22Rv1 (cell line): ENCODE data around the gene VWA5A.
A peak's percentile ranks its signal among the peaks of the same experiment; 100 is the strongest.

Source experiments
- H3K27ac ChIP-seq: fragments of 450-650 bp; 2 replicates; pipeline ENCODE4 v1.5.1; 2017
- CTCF ChIP-seq: fragments of 450-650 bp; IDR thresholded peaks from 2 replicates; pipeline ENCODE4 v1.5.1; 2017; ENCODE audit warnings: mild to moderate bottlenecking
- ZFX ChIP-seq: fragments of 450-650 bp; IDR thresholded peaks from 2 replicates; pipeline ENCODE4 v1.6.1; 2017; ENCODE audit warnings: antibody characterized with exemption, borderline replicate concordance

The VWA5A gene

GRCh38 chr11:124114942-124115781, at the start of gene VWA5A:
VWA5A (plus strand) TSS chr11:124115450; CDS start chr11:124117512, 2,062 bp downstream.
- TF ChIP-seq ZFX = no peak
- no peak for TF ChIP-seq CTCF
- H3K27ac ChIP-seq = no peak within 1 kb of the TSS

- TF ChIP-seq ZFX = no peak
- no peak for TF ChIP-seq CTCF
- H3K27ac ChIP-seq = no peak overlapping the region
Measured at GRCh38 chr11:124068601-124069110, 46.6 kb upstream of the VWA5A start.

- no peak overlapping the region for H3K27ac ChIP-seq
- TF ChIP-seq CTCF (peak; percentile 86), ZFX (no peak)
Measured at GRCh38 chr11:124069429-124070401, 45.5 kb upstream of the VWA5A start.

GRCh38 chr11:124070915-124071622, 44.2 kb upstream of the VWA5A start:
- TF ChIP-seq CTCF (peak; percentile 87), ZFX (no peak)
- H3K27ac ChIP-seq = no peak overlapping the region

- H3K27ac ChIP-seq = no peak overlapping the region
- TF ChIP-seq CTCF = peak; percentile 52
- TF ChIP-seq ZFX = no peak
Measured at GRCh38 chr11:124071623-124071948, 43.7 kb upstream of the VWA5A start.

GRCh38 chr11:124072147-124072546, 43.1 kb upstream of the VWA5A start:
- TF ChIP-seq ZFX = no peak
- TF ChIP-seq CTCF = no peak
- no peak overlapping the region for H3K27ac ChIP-seq
